B cell (primary cell): ENCODE results near the gene COL16A1. TPM values are rescaled to one million over a fixed set of nuclear protein-coding genes. Genes with fewer than 3 reads are reported as not detected.

ENCODE experiments used
- ATAC-seq: fragments of 200-7000 bp; cut with Tn5 transposase; one replicate; pipeline ENCODE4 v1.10.0; 2021; ENCODE audit warnings: low read depth, mild to moderate bottlenecking, moderate number of reproducible peaks, moderate library complexity
- CTCF ChIA-PET: fragments of 350-600 bp; sonication (Branson Sonifier 250); formaldehyde crosslinking; loops from one replicate; lab custom pipeline; 2021; ENCODE audit warnings: antibody characterized with exemption, inconsistent platforms; lab: Charles Lee
- POLR2A ChIA-PET: fragments of 350-600 bp; sonication (Branson Sonifier 250); formaldehyde crosslinking; loops from one replicate; lab custom pipeline; 2021; ENCODE audit warnings: antibody characterized with exemption; lab: Charles Lee
- DNase-seq: peaks from one replicate; pipeline ENCODE4 v3.0.0; 2013
- H2AFZ ChIP-seq: 2 replicates; pipeline ENCODE4 v1.6.1; 2012; ENCODE audit warnings: mild to moderate bottlenecking, low read depth, low read length; ENCODE audit not compliant: insufficient read depth, poor library complexity, severe bottlenecking
- H3K27ac ChIP-seq, 2 donors: 1 replicate in 1 of 2; 2 replicates in 1 of 2; pipeline ENCODE4 v1.5.1; 2012 to 2013; ENCODE audit warnings: low read length in 2 of 2, mild to moderate bottlenecking in 2 of 2, moderate library complexity in 1 of 2
- H3K27me3 ChIP-seq, 4 experiments: fragments of 200-600 bp in 1 of 4; sonication (generic) in 1 of 4; replicated peaks in 1 of 4; 1 replicate in 2 of 4; 2 replicates in 2 of 4; pipeline versions ENCODE4 v1.6.1 to v1.7.0; 2013 to 2016; ENCODE audit warnings: low read length in 3 of 4, mild to moderate bottlenecking in 2 of 4, mixed read lengths in 1 of 4, moderate library complexity in 1 of 4; ENCODE audit not compliant: insufficient read depth in 4 of 4, control insufficient read depth in 3 of 4; ENCODE audit errors: control extremely low read depth in 1 of 4
- H3K36me3 ChIP-seq, 2 experiments: replicated peaks in 1 of 2; 1 replicate in 1 of 2; 2 replicates in 1 of 2; pipeline versions ENCODE4 v1.6.1 to v1.7.1; 2013; ENCODE audit warnings: low read length in 1 of 2; ENCODE audit not compliant: insufficient read depth in 2 of 2, control insufficient read depth in 1 of 2; ENCODE audit errors: control extremely low read depth in 1 of 2, extremely low read depth in 1 of 2
- H3K4me1 ChIP-seq, 2 donors: fragments of 200-600 bp in 1 of 2; sonication (generic) in 1 of 2; 1 replicate in 1 of 2; 2 replicates in 1 of 2; pipeline versions ENCODE4 v1.5.1 to v1.6.1; 2013 to 2017; ENCODE audit warnings: low read length in 2 of 2; ENCODE audit not compliant: control insufficient read depth in 2 of 2, insufficient read depth in 2 of 2
- H3K4me2 ChIP-seq: replicated peaks from 2 replicates; pipeline ENCODE3; 2012; ENCODE audit warnings: mild to moderate bottlenecking, low read depth, low read length; ENCODE audit not compliant: poor library complexity, severe bottlenecking
- H3K4me3 ChIP-seq, 5 experiments: fragments of 200-600 bp in 1 of 5; sonication (generic) in 1 of 5; 1 replicate in 3 of 5; 2 replicates in 2 of 5; pipeline versions ENCODE4 v1.5.1 to v1.7.0; 2011 to 2016; ENCODE audit warnings: low read length in 4 of 5, mild to moderate bottlenecking in 4 of 5, low read depth in 2 of 5, control low read depth in 1 of 5, moderate library complexity in 1 of 5; ENCODE audit not compliant: insufficient read depth in 1 of 5; ENCODE audit errors: control extremely low read depth in 1 of 5, extremely low read depth in 1 of 5
- H3K79me2 ChIP-seq: fragments of 200-600 bp; sonication (generic); one replicate; pipeline ENCODE4 v1.6.0; 2016; ENCODE audit warnings: low read length; ENCODE audit not compliant: control insufficient read depth, insufficient read depth
- H3K9ac ChIP-seq: fragments of 200-600 bp; sonication (generic); 2 replicates; pipeline ENCODE4 v1.6.1; 2017; ENCODE audit warnings: mild to moderate bottlenecking, low read length, moderate library complexity
- H3K9me3 ChIP-seq, 3 donors: one replicate each; pipeline versions ENCODE4 v1.6.1 to v1.7.1; 2013; ENCODE audit warnings: low read length in 2 of 3; ENCODE audit not compliant: control insufficient read depth in 2 of 3, insufficient read depth in 1 of 3; ENCODE audit errors: control extremely low read depth in 1 of 3
- H4K20me1 ChIP-seq: 2 replicates; pipeline ENCODE4 v1.6.0; 2012; ENCODE audit warnings: mild to moderate bottlenecking, low read length; ENCODE audit not compliant: insufficient read depth, control insufficient read depth, poor library complexity, severe bottlenecking
- H3K27ac Mint-ChIP-seq: one replicate; pipeline ENCODE4 v1.8.0; 2021; ENCODE audit warnings: mixed read lengths
- H3K27me3 Mint-ChIP-seq: one replicate; pipeline ENCODE4 v1.8.0; 2021; ENCODE audit warnings: mixed read lengths
- H3K4me1 Mint-ChIP-seq: one replicate; pipeline ENCODE4 v1.8.0; 2021; ENCODE audit warnings: mixed read lengths
- H3K4me3 Mint-ChIP-seq: one replicate; pipeline ENCODE4 v1.8.0; 2021; ENCODE audit warnings: mixed read lengths
- H3K9me3 Mint-ChIP-seq: one replicate; pipeline ENCODE4 v1.8.0; 2022; ENCODE audit warnings: mixed read lengths; ENCODE audit not compliant: insufficient read depth
- EZH2 ChIP-seq: IDR thresholded peaks from 2 replicates; pipeline ENCODE4 v1.6.1; 2012; ENCODE audit warnings: borderline replicate concordance, low read depth, mild to moderate bottlenecking, moderate library complexity, low read length; ENCODE audit not compliant: insufficient read depth, poor library complexity, severe bottlenecking
- WGBS: methylation state at CpG from one replicate; pipeline ENCODE4 v1.1.5; 2013; ENCODE audit warnings: missing lambda C conversion rate; ENCODE audit not compliant: insufficient coverage; 5-methylcytosine and 5-hydroxymethylcytosine counted together
- intact Hi-C: fragments of 100-400 bp; cut with micrococcal nuclease; formaldehyde crosslinking; loops from one replicate; pipeline ENCODE4 v1.10.0; 2022
- polyA plus RNA-seq: library from polyadenylated mRNA; depleted of rRNA; stranded (reverse); fragments of >200 nt; gene quantifications from 2 replicates; pipeline ENCODE4 v1.2.3, GENCODE V29; 2012
- total RNA-seq, 2 donors: library from RNA; stranded (reverse); fragments of 120-200 nt in 1 of 2; gene quantifications; 1 replicate in 1 of 2; 2 replicates in 1 of 2; pipeline versions ENCODE4 v1.2.3 to v1.2.4, GENCODE V29; 2013 to 2022
- TF ChIP-seq, protein P1 (sequence below): fragments of 200-600 bp; IDR thresholded peaks from one replicate; pipeline ENCODE4 v1.8.0; 2022; ENCODE audit warnings: antibody characterized with exemption, mild to moderate bottlenecking

Gene COL16A1
- total and polyA plus RNA-seq, 2 donors (not counting 1 experiment from before 2014, with no cell fraction given): 0.07 TPM; not detected in 1

- H3K27ac Mint-ChIP-seq: peak overlapping the region; percentile 33
- no peak overlapping the region for H3K4me3 ChIP-seq
- POLR2A ChIA-PET: no interaction called here
- H3K9ac ChIP-seq: no peak overlapping the region
- CTCF ChIA-PET: interaction anchor here (0.7 to 2.3 kb wide), 4 partner anchors 11 to 39 kb away, joined by 3 to 6 read pairs (median 4); no protein-coding TSS in a partner anchor
- H3K4me1 Mint-ChIP-seq: peaks cover 41% of the 10 kb centered on the region
- peaks cover 0 to 28% (median 2%) of the 10 kb centered on the region in 4 experiments for H3K27me3 ChIP-seq
- H3K9me3 Mint-ChIP-seq: no peaks in the 10 kb centered on the region
- H4K20me1 ChIP-seq: no peaks in the 10 kb centered on the region
- WGBS: 74% methylated on average over 6 of the region's 7 CpGs
- no peak for TF ChIP-seq EZH2
- TF ChIP-seq, protein P1, sequence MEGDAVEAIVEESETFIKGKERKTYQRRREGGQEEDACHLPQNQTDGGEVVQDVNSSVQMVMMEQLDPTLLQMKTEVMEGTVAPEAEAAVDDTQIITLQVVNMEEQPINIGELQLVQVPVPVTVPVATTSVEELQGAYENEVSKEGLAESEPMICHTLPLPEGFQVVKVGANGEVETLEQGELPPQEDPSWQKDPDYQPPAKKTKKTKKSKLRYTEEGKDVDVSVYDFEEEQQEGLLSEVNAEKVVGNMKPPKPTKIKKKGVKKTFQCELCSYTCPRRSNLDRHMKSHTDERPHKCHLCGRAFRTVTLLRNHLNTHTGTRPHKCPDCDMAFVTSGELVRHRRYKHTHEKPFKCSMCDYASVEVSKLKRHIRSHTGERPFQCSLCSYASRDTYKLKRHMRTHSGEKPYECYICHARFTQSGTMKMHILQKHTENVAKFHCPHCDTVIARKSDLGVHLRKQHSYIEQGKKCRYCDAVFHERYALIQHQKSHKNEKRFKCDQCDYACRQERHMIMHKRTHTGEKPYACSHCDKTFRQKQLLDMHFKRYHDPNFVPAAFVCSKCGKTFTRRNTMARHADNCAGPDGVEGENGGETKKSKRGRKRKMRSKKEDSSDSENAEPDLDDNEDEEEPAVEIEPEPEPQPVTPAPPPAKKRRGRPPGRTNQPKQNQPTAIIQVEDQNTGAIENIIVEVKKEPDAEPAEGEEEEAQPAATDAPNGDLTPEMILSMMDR: no peak
- no peaks in the 10 kb centered on the region for H3K36me3 ChIP-seq
- H3K4me3 Mint-ChIP-seq: no peak overlapping the region
- H3K4me1 ChIP-seq: peaks cover 29 to 45% of the 10 kb centered on the region in 2 donors
- peaks cover 0 to 11% (median 0%) of the 10 kb centered on the region in 3 donors for H3K9me3 ChIP-seq
- ATAC-seq (no peak), DNase-seq (no peak)
- H3K4me2 ChIP-seq: peak overlapping the region; percentile 49
- no peak overlapping the region for H2AFZ ChIP-seq
- H3K27ac ChIP-seq: no peak overlapping the region
- H3K79me2 ChIP-seq: no peaks in the 10 kb centered on the region
- peaks cover 18% of the 10 kb centered on the region for H3K27me3 Mint-ChIP-seq
- intact Hi-C loops: no loop called here
Observed at GRCh38 chr1:31749785-31750735, 46.2 kb upstream of the COL16A1 start.

DNA sequence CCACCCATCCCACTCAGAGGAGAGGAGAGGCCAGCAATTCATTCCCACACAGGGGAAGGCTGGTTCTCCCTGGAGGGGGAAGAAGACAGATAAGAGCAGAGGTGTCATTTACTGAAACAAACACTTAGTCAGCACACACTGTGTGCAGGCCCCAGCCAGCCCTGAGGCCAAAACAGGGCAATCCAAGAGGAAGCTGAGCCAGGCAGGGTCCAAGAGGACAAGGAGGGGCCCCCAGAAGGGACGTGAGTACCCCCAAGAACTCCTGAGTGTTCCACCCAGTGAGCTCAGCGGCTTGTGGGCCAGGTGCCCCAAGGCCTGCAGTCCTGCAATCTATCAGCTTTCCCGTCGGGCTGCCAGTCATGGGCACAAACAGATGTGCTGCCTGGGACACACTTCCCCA, 44.5 kb upstream of the COL16A1 start:
- Histone ChIP-seq H3K4me2 (no peak overlapping the region), H3K27me3 (peaks cover 0 to 24% (median 2%) of the 10 kb centered on the region in 4 experiments), H3K4me1 (peaks cover 39 to 59% of the 10 kb centered on the region in 2 donors), H3K4me3 (no peak overlapping the region), H3K9me3 (peaks cover 0 to 9% (median 0%) of the 10 kb centered on the region in 3 donors), H3K79me2 (no peaks in the 10 kb centered on the region), H3K36me3 (no peaks in the 10 kb centered on the region), H3K9ac (no peak overlapping the region), H4K20me1 (no peaks in the 10 kb centered on the region), H3K27ac (no peak overlapping the region), H2AFZ (no peak overlapping the region)
- DNase-seq: no peak
- intact Hi-C loops: no loop called here
- ATAC-seq: no peak
- CTCF ChIA-PET: interaction anchor here (2.3 kb wide), 1 partner anchor 41 kb away, joined by 5 read pairs; no protein-coding TSS in a partner anchor
- peaks cover 57% of the 10 kb centered on the region for H3K4me1 Mint-ChIP-seq
- TF ChIP-seq EZH2: no peak
- TF ChIP-seq, protein P1: no peak
- no peaks in the 10 kb centered on the region for H3K9me3 Mint-ChIP-seq
- WGBS: 77% methylated on average over 4 of the region's 4 CpGs
- H3K27ac Mint-ChIP-seq: no peak overlapping the region
- peaks cover 18% of the 10 kb centered on the region for H3K27me3 Mint-ChIP-seq
- POLR2A ChIA-PET: no interaction called here
- H3K4me3 Mint-ChIP-seq: no peak overlapping the region
